GM18873 (cell line): Measurements from ENCODE around the gene IL23A.
"Not testable (repeated sequence)": the region's sequence is repeated elsewhere in the genome, so short reads cannot be mapped to it uniquely, and the experiment has no call there.

ENCODE experiments used
- ATAC-seq: cut with Tn5 transposase; IDR thresholded peaks from one replicate; pipeline ENCODE4 v1.9.1; 2021; ENCODE audit warnings: mild to moderate bottlenecking, moderate library complexity, moderate number of reproducible peaks; ENCODE audit not compliant: unreplicated experiment, low FRiP score

Gene IL23A

GRCh38 chr12:56324206-56324605, 14.5 kb upstream of the IL23A start:
- ATAC-seq, result no peak

GRCh38 chr12:56326126-56326525, 12.6 kb upstream of the IL23A start:
- ATAC-seq, result no peak

- no peak for ATAC-seq
Measured at GRCh38 chr12:56326533-56326932, 12.2 kb upstream of the IL23A start.

- ATAC-seq, result no peak
Measured at GRCh38 chr12:56330936-56331490, 7.7 kb upstream of the IL23A start.

GRCh38 chr12:56332512-56333196, 6.0 kb upstream of the IL23A start:
- ATAC-seq, result no peak

- no peak for ATAC-seq
Measured at GRCh38 chr12:56333197-56333678, 5.4 kb upstream of the IL23A start.

- peak; percentile 88 for ATAC-seq
Measured at GRCh38 chr12:56333679-56334489, 4.8 kb upstream of the IL23A start, which contains the start of gene PAN2. Gene PAN2, minus strand, starts transcription at chr12:56334000. Its CDS starts 906 bp downstream, at chr12:56333094.

- ATAC-seq, result no peak
Measured at GRCh38 chr12:56334490-56334793, 4.2 kb upstream of the IL23A start.

- ATAC-seq, result not testable (repeated sequence)
Measured at GRCh38 chr12:56335527-56335926, 3.2 kb upstream of the IL23A start.

- no peak for ATAC-seq
Measured at GRCh38 chr12:56336361-56337167, 2.1 kb upstream of the IL23A start.

GRCh38 chr12:56337753-56338251, 882 bp upstream of the IL23A start:
- no peak for ATAC-seq

- no peak for ATAC-seq
Measured at GRCh38 chr12:56339158-56339422, 406 bp downstream of the IL23A start.

GRCh38 chr12:56341616-56342015, 2.9 kb downstream of the IL23A start:
- ATAC-seq, result no peak

- not testable (repeated sequence) for ATAC-seq
Measured at GRCh38 chr12:56342290-56342689, 3.6 kb downstream of the IL23A start.

- ATAC-seq, result no peak
Measured at GRCh38 chr12:56346675-56347074, 8.0 kb downstream of the IL23A start.

GRCh38 chr12:56347255-56347654, 8.6 kb downstream of the IL23A start:
- ATAC-seq, result not testable (repeated sequence)

- no peak for ATAC-seq
Measured at GRCh38 chr12:56348776-56349175, 10.1 kb downstream of the IL23A start.

- ATAC-seq, result no peak
Measured at GRCh38 chr12:56350662-56351061, 12.0 kb downstream of the IL23A start.

GRCh38 chr12:56351325-56351724, 12.6 kb downstream of the IL23A start:
- ATAC-seq, result no peak

GRCh38 chr12:56358836-56359532, 20.3 kb downstream of the IL23A start:
- no peak for ATAC-seq
